MCF 10A (cell line): ENCODE measurements around the gene PRKCZ. TPM values are rescaled to one million over a fixed set of nuclear protein-coding genes. Genes with fewer than 3 reads are reported as not detected.
A peak's percentile ranks its signal among the peaks of the same experiment; 100 is the strongest.

Experiments used
- BruUV-seq: library from RNA; stranded (reverse); fragments of 400-500 nt; replicated peaks from 2 replicates; lab custom pipeline; 2021; lab: Mats Ljungman, UMichigan
- CTCF ChIA-PET: fragments of 300-600 bp; sonication (Branson Sonifier 250); formaldehyde crosslinking; extraction: SDS; loops from one replicate; lab custom pipeline; 2021; ENCODE audit warnings: antibody characterized with exemption, inconsistent platforms; lab: Yijun Ruan, JAX
- POLR2A ChIA-PET: fragments of 300-600, 350-650 bp; sonication (Branson Sonifier 250); formaldehyde crosslinking; extraction: SDS; loops from one replicate; lab custom pipeline; 2020; ENCODE audit warnings: antibody characterized with exemption, inconsistent platforms; lab: Yijun Ruan, JAX
- DNase-seq: peaks from one replicate; pipeline ENCODE4 v3.0.0-alpha.2; 2018; ENCODE audit not compliant: unreplicated experiment
- H3K27ac Mint-ChIP-seq: one replicate; pipeline ENCODE4 v1.8.0; 2022; ENCODE audit warnings: mild to moderate bottlenecking, low read depth, mixed read lengths; ENCODE audit not compliant: unreplicated experiment
- H3K27me3 Mint-ChIP-seq: one replicate; pipeline ENCODE4 v1.8.0; 2022; ENCODE audit warnings: mixed read lengths; ENCODE audit not compliant: insufficient read depth, unreplicated experiment
- H3K36me3 Mint-ChIP-seq: one replicate; pipeline ENCODE4 v1.8.0; 2022; ENCODE audit warnings: mild to moderate bottlenecking, moderate library complexity, mixed read lengths; ENCODE audit not compliant: insufficient read depth, unreplicated experiment
- H3K4me1 Mint-ChIP-seq: one replicate; pipeline ENCODE4 v1.8.0; 2022; ENCODE audit warnings: mixed read lengths; ENCODE audit not compliant: insufficient read depth, unreplicated experiment
- H3K4me3 Mint-ChIP-seq: one replicate; pipeline ENCODE4 v1.8.0; 2022; ENCODE audit warnings: mild to moderate bottlenecking, moderate library complexity, mixed read lengths; ENCODE audit not compliant: unreplicated experiment
- H3K9me3 Mint-ChIP-seq: one replicate; pipeline ENCODE4 v1.8.0; 2022; ENCODE audit warnings: mixed read lengths; ENCODE audit not compliant: unreplicated experiment
- intact Hi-C: fragments of 100-400 bp; cut with micrococcal nuclease; formaldehyde crosslinking; loops from 2 replicates; pipeline ENCODE4 v1.14.1; 2022
- total RNA-seq: library from RNA; stranded (reverse); gene quantifications from 2 replicates; pipeline ENCODE4 v1.2.3, GENCODE V29; 2022
- TF ChIP-seq, protein P1 (sequence below): fragments of 200-600 bp; IDR thresholded peaks from one replicate; pipeline ENCODE4 v1.8.0; 2022; ENCODE audit warnings: antibody characterized with exemption, mild to moderate bottlenecking; ENCODE audit not compliant: unreplicated experiment

PRKCZ gene
- total RNA-seq, 1 experiment from 2014 or later: 24.9 TPM

- DNase-seq: no peak
- peaks cover under 1% of the 10 kb centered on the region for H3K36me3 Mint-ChIP-seq
- H3K27ac Mint-ChIP-seq: no peak overlapping the region
- H3K4me3 Mint-ChIP-seq: no peak overlapping the region
- intact Hi-C loops: no loop called here
- ChIA-PET POLR2A (interaction anchor here (1.4 kb wide), 1 partner anchor 10 kb away, joined by 7 read pairs; no protein-coding TSS in a partner anchor), CTCF (no interaction called here)
- H3K9me3 Mint-ChIP-seq: peaks cover 1% of the 10 kb centered on the region
- no TSS peak for BruUV-seq
- peaks cover 11% of the 10 kb centered on the region for H3K4me1 Mint-ChIP-seq
- TF ChIP-seq, protein P1, sequence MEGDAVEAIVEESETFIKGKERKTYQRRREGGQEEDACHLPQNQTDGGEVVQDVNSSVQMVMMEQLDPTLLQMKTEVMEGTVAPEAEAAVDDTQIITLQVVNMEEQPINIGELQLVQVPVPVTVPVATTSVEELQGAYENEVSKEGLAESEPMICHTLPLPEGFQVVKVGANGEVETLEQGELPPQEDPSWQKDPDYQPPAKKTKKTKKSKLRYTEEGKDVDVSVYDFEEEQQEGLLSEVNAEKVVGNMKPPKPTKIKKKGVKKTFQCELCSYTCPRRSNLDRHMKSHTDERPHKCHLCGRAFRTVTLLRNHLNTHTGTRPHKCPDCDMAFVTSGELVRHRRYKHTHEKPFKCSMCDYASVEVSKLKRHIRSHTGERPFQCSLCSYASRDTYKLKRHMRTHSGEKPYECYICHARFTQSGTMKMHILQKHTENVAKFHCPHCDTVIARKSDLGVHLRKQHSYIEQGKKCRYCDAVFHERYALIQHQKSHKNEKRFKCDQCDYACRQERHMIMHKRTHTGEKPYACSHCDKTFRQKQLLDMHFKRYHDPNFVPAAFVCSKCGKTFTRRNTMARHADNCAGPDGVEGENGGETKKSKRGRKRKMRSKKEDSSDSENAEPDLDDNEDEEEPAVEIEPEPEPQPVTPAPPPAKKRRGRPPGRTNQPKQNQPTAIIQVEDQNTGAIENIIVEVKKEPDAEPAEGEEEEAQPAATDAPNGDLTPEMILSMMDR: no peak
- no peaks in the 10 kb centered on the region for H3K27me3 Mint-ChIP-seq
Measured at GRCh38 chr1:2224170-2224584, 174.0 kb downstream of the PRKCZ start.

GRCh38 chr1:2224631-2225428, 174.6 kb downstream of the PRKCZ start:
- CTCF ChIA-PET: interaction anchor here (0.6 kb wide), 1 partner anchor 18 kb away, joined by 3 read pairs; no protein-coding TSS in a partner anchor
- DNase-seq: no peak
- Mint-ChIP-seq H3K27me3 (no peaks in the 10 kb centered on the region), H3K27ac (no peak overlapping the region), H3K4me1 (peaks cover 11% of the 10 kb centered on the region), H3K36me3 (peaks cover 7% of the 10 kb centered on the region), H3K9me3 (no peaks in the 10 kb centered on the region), H3K4me3 (no peak overlapping the region)
- TF ChIP-seq, protein P1: no peak
- BruUV-seq: no TSS peak
- POLR2A ChIA-PET: interaction anchor here (1.4 kb wide), 1 partner anchor 9 kb away, joined by 7 read pairs; no protein-coding TSS in a partner anchor
- intact Hi-C loops: no loop called here

GRCh38 chr1:2226525-2227345, 176.5 kb downstream of the PRKCZ start:
- TF ChIP-seq, protein P1: no peak
- Mint-ChIP-seq H3K4me3 (peak overlapping the region; percentile 74), H3K27ac (peak overlapping the region; percentile 54), H3K9me3 (no peaks in the 10 kb centered on the region), H3K27me3 (no peaks in the 10 kb centered on the region), H3K4me1 (peaks cover 12% of the 10 kb centered on the region), H3K36me3 (peaks cover 7% of the 10 kb centered on the region)
- DNase-seq: no peak
- intact Hi-C loops: no loop called here
- POLR2A ChIA-PET: interaction anchor here (0.7 to 4.6 kb wide), 6 partner anchors 14 to 165 kb away, joined by 3 to 15 read pairs (median 4); partner anchors contain the start of genes FAAP20, MORN1 and RER1
- TSS peak; percentile 16 for BruUV-seq
- CTCF ChIA-PET: interaction anchor here (2.8 kb wide), 1 partner anchor 32 kb away, joined by 9 read pairs; the partner anchor contains the start of gene FAAP20
